ENCODE results near the gene TTLL12. TPM values are rescaled to one million over a fixed set of nuclear protein-coding genes. Genes with fewer than 3 reads are reported as not detected.

TTLL12 gene
- 19.5 and 36.7 TPM in 2 replicates for total RNA-seq

GRCh38 chr22:43186272-43187170 lies at the start of gene TTLL12:
TTLL12 (minus strand) TSS chr22:43187134; CDS start chr22:43187069, 65 bp downstream.

GRCh38 chr22:43151251-43152002 lies 35.5 kb downstream of the TTLL12 start, which contains the start of gene TSPO:
TSPO (plus strand) TSS chr22:43151559; CDS start chr22:43159239, 7,680 bp downstream.

GRCh38 chr22:43142880-43143562 lies 43.9 kb downstream of the TTLL12 start, which contains the start of gene MCAT:
MCAT (minus strand) TSS chr22:43143398; CDS start chr22:43143348, 50 bp downstream.

Other genes starting within 250 kb of the TTLL12 start
- 34.5 and 39.4 TPM in 2 replicates for gene PACSIN2, start 172.0 kb downstream of the TTLL12 start, total RNA-seq
- 15.3 and 18.7 TPM in 2 replicates for gene TTLL1, start 97.7 kb downstream of the TTLL12 start, total RNA-seq
- gene BIK, start 76.4 kb downstream of the TTLL12 start, total RNA-seq: not detected in 2 replicates
- 16.0 and 17.5 TPM in 2 replicates for gene MCAT, start 43.7 kb downstream of the TTLL12 start, total RNA-seq
- 288 and 318 TPM in 2 replicates for gene TSPO, start 35.6 kb downstream of the TTLL12 start, total RNA-seq
- 0.33 and 0.58 TPM in 2 replicates for gene SCUBE1, start 156.2 kb upstream of the TTLL12 start, total RNA-seq
- not detected in 2 replicates for gene MPPED1, start 224.9 kb upstream of the TTLL12 start, total RNA-seq

Data from smooth muscle cell of trachea (primary cell).